GM23338 (cell line): ENCODE data around the gene CYP2W1. TPM values are rescaled to one million over a fixed set of nuclear protein-coding genes. Genes with fewer than 3 reads are reported as not detected.
"Not testable (repeated sequence)": the region's sequence is repeated elsewhere in the genome, so short reads cannot be mapped to it uniquely, and the experiment has no call there.

Source experiments
- ATAC-seq: fragments of 200-7000 bp; cut with Tn5 transposase; 3 replicates; pipeline ENCODE4 v1.9.1; 2020
- DNase-seq: peaks from one replicate; pipeline ENCODE4 v3.0.0-alpha.2; 2015; ENCODE audit warnings: low spot score
- H2AFZ ChIP-seq: fragments of 200-600 bp; sonication (generic); 2 replicates; pipeline ENCODE4 v1.8.0; 2016; ENCODE audit warnings: antibody characterized with exemption, mild to moderate bottlenecking, moderate library complexity
- H3F3A ChIP-seq: fragments of 200-600 bp; sonication (generic); replicated peaks from 2 replicates; pipeline ENCODE4 v1.8.0; 2017; ENCODE audit warnings: antibody characterized with exemption, mixed run types, low read depth
- H3K27ac ChIP-seq: fragments of 200-600 bp; sonication (generic); 2 replicates; pipeline ENCODE4 v1.6.1; 2016; ENCODE audit warnings: low read depth
- H3K27me3 ChIP-seq: fragments of 200-600 bp; sonication (generic); 2 replicates; pipeline ENCODE4 v1.8.0; 2016; ENCODE audit warnings: mild to moderate bottlenecking, mixed run types, moderate library complexity; ENCODE audit not compliant: insufficient read depth
- H3K36me3 ChIP-seq: fragments of 200-600 bp; sonication (generic); 2 replicates; pipeline ENCODE4 v1.8.0; 2016; ENCODE audit warnings: mild to moderate bottlenecking; ENCODE audit not compliant: insufficient read depth
- H3K4me1 ChIP-seq: fragments of 200-600 bp; sonication (generic); 2 replicates; pipeline ENCODE4 v1.8.0; 2016; ENCODE audit warnings: mild to moderate bottlenecking, moderate library complexity; ENCODE audit not compliant: insufficient read depth
- H3K4me2 ChIP-seq: fragments of 200-600 bp; sonication (generic); 2 replicates; pipeline ENCODE4 v1.7.1; 2017; ENCODE audit warnings: mixed run types
- H3K4me3 ChIP-seq: fragments of 200-600 bp; sonication (generic); 2 replicates; pipeline ENCODE4 v1.6.1; 2016; ENCODE audit warnings: mixed run types
- H3K79me2 ChIP-seq: fragments of 200-600 bp; sonication (generic); replicated peaks from 2 replicates; pipeline ENCODE4 v1.8.0; 2017; ENCODE audit warnings: mild to moderate bottlenecking; ENCODE audit not compliant: insufficient read depth
- H3K9me2 ChIP-seq: fragments of 200-600 bp; sonication (generic); 2 replicates; pipeline ENCODE4 v1.8.0; 2017; ENCODE audit not compliant: insufficient read depth
- H4K20me1 ChIP-seq: fragments of 200-600 bp; sonication (generic); replicated peaks from 2 replicates; pipeline ENCODE4 v1.8.0; 2017; ENCODE audit warnings: mild to moderate bottlenecking; ENCODE audit not compliant: insufficient read depth
- H3K27ac Mint-ChIP-seq: 2 replicates; pipeline ENCODE4 v1.8.0; 2020; ENCODE audit warnings: inconsistent platforms, mild to moderate bottlenecking, moderate library complexity, mixed read lengths
- H3K27me3 Mint-ChIP-seq: 3 replicates; pipeline ENCODE4 v1.8.0; 2022; ENCODE audit warnings: low read depth, mild to moderate bottlenecking, moderate library complexity, mixed read lengths, inconsistent platforms; ENCODE audit not compliant: insufficient read depth, poor library complexity
- H3K36me3 Mint-ChIP-seq: 3 replicates; pipeline ENCODE4 v1.8.0; 2021; ENCODE audit warnings: low read depth, mild to moderate bottlenecking, inconsistent platforms, moderate library complexity, mixed read lengths
- H3K4me1 Mint-ChIP-seq: 3 replicates; pipeline ENCODE4 v1.8.0; 2020; ENCODE audit warnings: mild to moderate bottlenecking, inconsistent platforms, mixed read lengths
- H3K4me3 Mint-ChIP-seq: 3 replicates; pipeline ENCODE4 v1.8.0; 2021; ENCODE audit warnings: moderate library complexity, mild to moderate bottlenecking, inconsistent platforms, mixed read lengths
- H3K9me3 Mint-ChIP-seq: 3 replicates; pipeline ENCODE4 v1.8.0; 2020; ENCODE audit warnings: moderate library complexity, mild to moderate bottlenecking, inconsistent platforms, mixed read lengths
- CREB1 ChIP-seq: fragments of 250-450 bp; sonication (Bioruptor Pico); IDR thresholded peaks from 2 replicates; pipeline ENCODE4 v1.5.0; 2020; ENCODE audit warnings: low read depth, mild to moderate bottlenecking, moderate library complexity
- JUNB ChIP-seq: IDR thresholded peaks from one replicate; pipeline ENCODE4 v1.6.1; 2016; ENCODE audit warnings: antibody characterized with exemption; ENCODE audit not compliant: unreplicated experiment
- ZNF331 ChIP-seq: fragments of 250-450 bp; sonication (Bioruptor Pico); IDR thresholded peaks from 2 replicates; pipeline ENCODE4 v1.5.0; 2020; ENCODE audit warnings: low read depth, mild to moderate bottlenecking, moderate library complexity
- polyA plus RNA-seq: library from polyadenylated mRNA; unstranded; fragments of >200 nt; fragmentation: Nextera tagmentation; extraction: Ambion mirVana; gene quantifications from 2 replicates; pipeline ENCODE4 v1.2.1, GENCODE V29; 2016
- total RNA-seq: library from RNA; depleted of rRNA; stranded (reverse); fragments of >200 nt; shearing (Covaris generic); gene quantifications from 2 replicates; pipeline ENCODE4 v1.2.3, GENCODE V29; 2014
- TF ChIP-seq, protein P1 (sequence below): fragments of 250-450 bp; sonication (Bioruptor Pico); IDR thresholded peaks from 2 replicates; pipeline ENCODE4 v1.5.0; 2020; ENCODE audit warnings: mild to moderate bottlenecking, moderate library complexity
- TF ChIP-seq, protein P2 (sequence below): IDR thresholded peaks from 2 replicates; pipeline ENCODE4 v1.6.1; 2016; ENCODE audit warnings: antibody characterized with exemption
- TF ChIP-seq, protein P3 (sequence below), 2 experiments: fragments of 200-600 bp in 1 of 2; sonication (generic) in 1 of 2; conservative IDR thresholded peaks; 2 replicates each; pipeline versions ENCODE4 v1.5.1 to v1.6.1; 2016 to 2017; ENCODE audit warnings: antibody characterized with exemption in 2 of 2, low read depth in 2 of 2, mild to moderate bottlenecking in 2 of 2, moderate library complexity in 1 of 2

Gene CYP2W1
- total and polyA plus RNA-seq, 2 experiments from 2014 or later: not detected

DNA sequence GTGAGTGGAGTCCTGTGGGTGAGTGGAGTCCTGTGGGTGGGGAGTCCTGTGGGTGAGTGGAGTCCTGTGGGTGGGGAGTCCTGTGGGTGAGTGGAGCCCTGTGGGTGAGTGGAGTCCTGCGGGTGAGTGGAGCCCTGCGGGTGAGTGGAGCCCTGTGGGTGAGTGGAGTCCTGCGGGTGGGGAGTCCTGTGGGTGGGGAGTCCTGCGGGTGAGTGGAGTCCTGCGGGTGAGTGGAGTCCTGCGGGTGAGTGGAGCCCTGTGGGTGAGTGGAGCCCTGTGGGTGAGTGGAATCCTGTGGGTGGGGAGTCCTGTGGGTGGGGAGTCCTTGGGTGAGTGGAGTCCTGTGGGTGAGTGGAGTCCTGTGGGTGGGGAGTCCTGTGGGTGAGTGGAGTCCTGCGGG, 19.5 kb downstream of the CYP2W1 start:
- not testable (repeated sequence) for H3K9me2 ChIP-seq, H3K4me2 ChIP-seq, DNase-seq, H3K4me3 ChIP-seq, H3K4me3 Mint-ChIP-seq, H3K27me3 ChIP-seq, H3K79me2 ChIP-seq, H3K4me1 ChIP-seq, H3K36me3 ChIP-seq, H3K27ac Mint-ChIP-seq, H2AFZ ChIP-seq, H4K20me1 ChIP-seq, H3K4me1 Mint-ChIP-seq, H3F3A ChIP-seq, ATAC-seq, H3K36me3 Mint-ChIP-seq, H3K27ac ChIP-seq, H3K9me3 Mint-ChIP-seq
- H3K27me3 Mint-ChIP-seq: peaks cover 13% of the 10 kb centered on the region

DNA sequence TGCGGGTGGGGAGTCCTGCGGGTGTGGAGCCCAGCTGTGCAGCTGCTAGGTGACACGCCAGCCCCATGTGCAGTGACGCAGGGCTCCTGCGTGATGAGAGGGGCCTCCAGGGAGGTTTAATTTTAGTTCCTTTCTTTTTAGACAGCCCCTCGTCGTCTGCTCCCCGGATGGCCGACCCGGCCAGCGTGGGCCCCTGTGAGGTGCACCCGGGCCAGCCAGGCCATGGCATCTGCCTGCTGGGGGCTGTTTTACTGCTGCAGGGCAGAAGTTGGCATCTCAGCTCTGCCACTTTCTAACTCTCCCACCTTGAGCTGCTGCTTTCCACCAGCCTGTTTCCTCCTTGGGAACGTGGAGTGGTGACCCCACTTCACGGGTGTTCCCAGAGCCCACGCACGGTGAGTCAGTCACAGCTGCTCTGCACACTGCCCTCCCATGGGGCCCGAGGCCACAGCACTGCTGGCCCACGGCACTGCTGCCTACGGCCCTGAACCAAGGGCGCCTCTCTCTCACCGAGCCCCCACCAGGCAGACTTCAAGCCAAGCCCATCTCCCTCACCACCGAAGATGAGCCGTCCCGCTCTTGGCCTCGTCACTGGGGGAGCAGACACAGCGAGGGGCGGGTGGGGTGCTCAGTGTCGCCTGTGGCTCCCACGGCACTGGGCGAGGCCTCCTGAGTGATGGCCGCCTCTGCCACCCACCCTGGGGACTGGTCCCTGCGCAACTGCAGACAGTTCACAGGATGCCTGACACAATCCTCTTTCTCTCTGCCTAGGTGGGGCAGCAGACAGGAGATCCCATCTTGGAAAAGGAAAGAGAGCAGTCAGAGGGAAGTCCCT, 21.3 kb downstream of the CYP2W1 start:
- H3K27me3 Mint-ChIP-seq: peaks cover 21% of the 10 kb centered on the region
- no peaks in the 10 kb centered on the region; the same call in 2 of the 3 replicates for H3K9me3 Mint-ChIP-seq
- H2AFZ ChIP-seq: no peak overlapping the region
- H3F3A ChIP-seq: 0 out of 2 replicates have a peak, but pooled peaks cover 3% of the 10 kb centered on the region
- no peaks in the 10 kb centered on the region for H3K36me3 ChIP-seq
- no peak for ATAC-seq
- TF ChIP-seq, protein P1, sequence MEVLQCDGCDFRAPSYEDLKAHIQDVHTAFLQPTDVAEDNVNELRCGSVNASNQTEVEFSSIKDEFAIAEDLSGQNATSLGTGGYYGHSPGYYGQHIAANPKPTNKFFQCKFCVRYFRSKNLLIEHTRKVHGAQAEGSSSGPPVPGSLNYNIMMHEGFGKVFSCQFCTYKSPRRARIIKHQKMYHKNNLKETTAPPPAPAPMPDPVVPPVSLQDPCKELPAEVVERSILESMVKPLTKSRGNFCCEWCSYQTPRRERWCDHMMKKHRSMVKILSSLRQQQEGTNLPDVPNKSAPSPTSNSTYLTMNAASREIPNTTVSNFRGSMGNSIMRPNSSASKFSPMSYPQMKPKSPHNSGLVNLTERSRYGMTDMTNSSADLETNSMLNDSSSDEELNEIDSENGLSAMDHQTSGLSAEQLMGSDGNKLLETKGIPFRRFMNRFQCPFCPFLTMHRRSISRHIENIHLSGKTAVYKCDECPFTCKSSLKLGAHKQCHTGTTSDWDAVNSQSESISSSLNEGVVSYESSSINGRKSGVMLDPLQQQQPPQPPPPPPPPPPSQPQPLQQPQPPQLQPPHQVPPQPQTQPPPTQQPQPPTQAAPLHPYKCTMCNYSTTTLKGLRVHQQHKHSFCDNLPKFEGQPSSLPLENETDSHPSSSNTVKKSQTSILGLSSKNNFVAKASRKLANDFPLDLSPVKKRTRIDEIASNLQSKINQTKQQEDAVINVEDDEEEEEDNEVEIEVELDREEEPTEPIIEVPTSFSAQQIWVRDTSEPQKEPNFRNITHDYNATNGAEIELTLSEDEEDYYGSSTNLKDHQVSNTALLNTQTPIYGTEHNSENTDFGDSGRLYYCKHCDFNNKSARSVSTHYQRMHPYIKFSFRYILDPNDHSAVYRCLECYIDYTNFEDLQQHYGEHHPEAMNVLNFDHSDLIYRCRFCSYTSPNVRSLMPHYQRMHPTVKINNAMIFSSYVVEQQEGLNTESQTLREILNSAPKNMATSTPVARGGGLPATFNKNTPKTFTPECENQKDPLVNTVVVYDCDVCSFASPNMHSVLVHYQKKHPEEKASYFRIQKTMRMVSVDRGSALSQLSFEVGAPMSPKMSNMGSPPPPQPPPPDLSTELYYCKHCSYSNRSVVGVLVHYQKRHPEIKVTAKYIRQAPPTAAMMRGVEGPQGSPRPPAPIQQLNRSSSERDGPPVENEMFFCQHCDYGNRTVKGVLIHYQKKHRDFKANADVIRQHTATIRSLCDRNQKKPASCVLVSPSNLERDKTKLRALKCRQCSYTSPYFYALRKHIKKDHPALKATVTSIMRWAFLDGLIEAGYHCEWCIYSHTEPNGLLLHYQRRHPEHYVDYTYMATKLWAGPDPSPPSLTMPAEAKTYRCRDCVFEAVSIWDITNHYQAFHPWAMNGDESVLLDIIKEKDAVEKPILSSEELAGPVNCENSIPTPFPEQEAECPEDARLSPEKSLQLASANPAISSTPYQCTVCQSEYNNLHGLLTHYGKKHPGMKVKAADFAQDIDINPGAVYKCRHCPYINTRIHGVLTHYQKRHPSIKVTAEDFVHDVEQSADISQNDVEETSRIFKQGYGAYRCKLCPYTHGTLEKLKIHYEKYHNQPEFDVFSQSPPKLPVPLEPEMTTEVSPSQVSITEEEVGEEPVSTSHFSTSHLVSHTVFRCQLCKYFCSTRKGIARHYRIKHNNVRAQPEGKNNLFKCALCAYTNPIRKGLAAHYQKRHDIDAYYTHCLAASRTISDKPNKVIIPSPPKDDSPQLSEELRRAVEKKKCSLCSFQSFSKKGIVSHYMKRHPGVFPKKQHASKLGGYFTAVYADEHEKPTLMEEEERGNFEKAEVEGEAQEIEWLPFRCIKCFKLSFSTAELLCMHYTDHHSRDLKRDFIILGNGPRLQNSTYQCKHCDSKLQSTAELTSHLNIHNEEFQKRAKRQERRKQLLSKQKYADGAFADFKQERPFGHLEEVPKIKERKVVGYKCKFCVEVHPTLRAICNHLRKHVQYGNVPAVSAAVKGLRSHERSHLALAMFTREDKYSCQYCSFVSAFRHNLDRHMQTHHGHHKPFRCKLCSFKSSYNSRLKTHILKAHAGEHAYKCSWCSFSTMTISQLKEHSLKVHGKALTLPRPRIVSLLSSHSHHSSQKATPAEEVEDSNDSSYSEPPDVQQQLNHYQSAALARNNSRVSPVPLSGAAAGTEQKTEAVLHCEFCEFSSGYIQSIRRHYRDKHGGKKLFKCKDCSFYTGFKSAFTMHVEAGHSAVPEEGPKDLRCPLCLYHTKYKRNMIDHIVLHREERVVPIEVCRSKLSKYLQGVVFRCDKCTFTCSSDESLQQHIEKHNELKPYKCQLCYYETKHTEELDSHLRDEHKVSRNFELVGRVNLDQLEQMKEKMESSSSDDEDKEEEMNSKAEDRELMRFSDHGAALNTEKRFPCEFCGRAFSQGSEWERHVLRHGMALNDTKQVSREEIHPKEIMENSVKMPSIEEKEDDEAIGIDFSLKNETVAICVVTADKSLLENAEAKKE (CRISPR knock-in tag): no peak
- TF ChIP-seq, protein P2, sequence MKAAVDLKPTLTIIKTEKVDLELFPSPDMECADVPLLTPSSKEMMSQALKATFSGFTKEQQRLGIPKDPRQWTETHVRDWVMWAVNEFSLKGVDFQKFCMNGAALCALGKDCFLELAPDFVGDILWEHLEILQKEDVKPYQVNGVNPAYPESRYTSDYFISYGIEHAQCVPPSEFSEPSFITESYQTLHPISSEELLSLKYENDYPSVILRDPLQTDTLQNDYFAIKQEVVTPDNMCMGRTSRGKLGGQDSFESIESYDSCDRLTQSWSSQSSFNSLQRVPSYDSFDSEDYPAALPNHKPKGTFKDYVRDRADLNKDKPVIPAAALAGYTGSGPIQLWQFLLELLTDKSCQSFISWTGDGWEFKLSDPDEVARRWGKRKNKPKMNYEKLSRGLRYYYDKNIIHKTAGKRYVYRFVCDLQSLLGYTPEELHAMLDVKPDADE: no peak
- TF ChIP-seq CREB1 (CRISPR knock-in tag) (no peak), JUNB (no peak), ZNF331 (no peak)
- TF ChIP-seq, protein P3, sequence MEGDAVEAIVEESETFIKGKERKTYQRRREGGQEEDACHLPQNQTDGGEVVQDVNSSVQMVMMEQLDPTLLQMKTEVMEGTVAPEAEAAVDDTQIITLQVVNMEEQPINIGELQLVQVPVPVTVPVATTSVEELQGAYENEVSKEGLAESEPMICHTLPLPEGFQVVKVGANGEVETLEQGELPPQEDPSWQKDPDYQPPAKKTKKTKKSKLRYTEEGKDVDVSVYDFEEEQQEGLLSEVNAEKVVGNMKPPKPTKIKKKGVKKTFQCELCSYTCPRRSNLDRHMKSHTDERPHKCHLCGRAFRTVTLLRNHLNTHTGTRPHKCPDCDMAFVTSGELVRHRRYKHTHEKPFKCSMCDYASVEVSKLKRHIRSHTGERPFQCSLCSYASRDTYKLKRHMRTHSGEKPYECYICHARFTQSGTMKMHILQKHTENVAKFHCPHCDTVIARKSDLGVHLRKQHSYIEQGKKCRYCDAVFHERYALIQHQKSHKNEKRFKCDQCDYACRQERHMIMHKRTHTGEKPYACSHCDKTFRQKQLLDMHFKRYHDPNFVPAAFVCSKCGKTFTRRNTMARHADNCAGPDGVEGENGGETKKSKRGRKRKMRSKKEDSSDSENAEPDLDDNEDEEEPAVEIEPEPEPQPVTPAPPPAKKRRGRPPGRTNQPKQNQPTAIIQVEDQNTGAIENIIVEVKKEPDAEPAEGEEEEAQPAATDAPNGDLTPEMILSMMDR (conservative IDR thresholded peaks at IDR 0.05; ENCODE audit: low read depth in 2 of 2): no peak
- no peaks in the 10 kb centered on the region for H3K9me2 ChIP-seq
- H3K4me1 ChIP-seq: no peaks in the 10 kb centered on the region
- H3K4me3 Mint-ChIP-seq: no peak overlapping the region
- no peak overlapping the region for H3K27ac Mint-ChIP-seq
- H3K4me2 ChIP-seq: no peak overlapping the region
- H3K27me3 ChIP-seq: no peaks in the 10 kb centered on the region
- peaks cover 8% of the 10 kb centered on the region; the same call in 2 of the 3 replicates for H3K36me3 Mint-ChIP-seq
- H3K27ac ChIP-seq: no peak overlapping the region
- no peaks in the 10 kb centered on the region for H4K20me1 ChIP-seq
- H3K4me3 ChIP-seq: no peak overlapping the region
- no peaks in the 10 kb centered on the region for H3K4me1 Mint-ChIP-seq
- no peaks in the 10 kb centered on the region for H3K79me2 ChIP-seq
- DNase-seq: no peak
